NCI-H1092 (cell line): Measurements from ENCODE around the gene PWWP2B.

Experiments
- DNase-seq: peaks from one replicate; lab custom pipeline; 2025; lab: John Stamatoyannopoulos, UW

The PWWP2B gene

DNA sequence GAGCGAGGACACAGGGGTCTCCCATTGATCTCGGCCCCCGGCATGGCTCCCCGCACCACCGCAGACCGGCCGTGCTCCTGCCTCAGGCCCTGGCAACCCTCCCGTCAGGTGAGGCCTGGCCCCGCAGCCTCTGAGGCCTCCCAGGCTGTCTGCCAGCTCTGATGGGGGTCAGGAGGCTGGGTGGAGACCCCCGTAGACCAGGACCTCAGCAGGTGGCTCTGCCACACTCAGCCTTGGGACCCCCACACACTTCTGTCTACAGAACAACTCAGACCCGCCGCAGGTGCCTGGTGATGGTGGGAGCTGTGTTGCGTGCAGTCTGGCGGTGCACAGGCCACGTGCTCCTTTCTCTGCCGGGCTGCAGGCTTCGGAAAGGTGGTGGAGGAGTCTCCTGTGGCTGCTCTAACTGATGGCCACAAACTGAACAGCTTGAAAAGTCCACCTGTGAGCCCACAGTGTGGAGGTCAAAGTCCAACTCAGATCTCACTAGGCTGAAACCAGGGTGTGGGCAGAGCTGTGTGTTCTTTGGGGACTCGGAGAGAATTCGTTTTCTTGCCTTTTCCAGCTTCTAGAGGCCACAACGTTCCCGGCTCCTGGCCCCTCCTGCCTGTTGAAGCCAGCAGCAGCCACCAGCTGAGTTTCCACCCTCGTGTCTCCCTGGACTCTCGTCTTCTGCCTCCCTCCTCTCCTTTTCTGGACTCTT lies 62.5 kb downstream of the PWWP2B start:
- DNase-seq: no peak

DNA sequence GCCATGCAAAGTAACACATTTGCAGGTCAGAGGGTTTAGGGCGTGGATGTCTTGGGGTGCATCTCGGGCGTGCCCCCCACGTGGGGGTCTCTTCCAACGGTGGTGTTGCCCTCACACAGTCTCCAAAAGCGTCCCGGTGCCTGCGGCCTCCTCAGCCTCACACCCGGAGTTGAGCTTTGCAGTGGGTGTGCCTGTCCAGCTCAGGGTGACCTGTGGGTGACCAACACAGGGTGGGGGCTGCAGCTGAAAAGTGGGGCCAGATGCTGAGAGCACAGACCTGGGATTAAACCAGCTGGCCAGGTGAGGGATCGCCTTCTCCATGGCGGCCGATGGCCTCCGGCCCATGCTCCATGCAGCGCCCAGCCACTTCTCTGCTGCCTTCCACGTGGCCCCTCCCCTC lies 63.1 kb downstream of the PWWP2B start:
- DNase-seq: no peak

DNA sequence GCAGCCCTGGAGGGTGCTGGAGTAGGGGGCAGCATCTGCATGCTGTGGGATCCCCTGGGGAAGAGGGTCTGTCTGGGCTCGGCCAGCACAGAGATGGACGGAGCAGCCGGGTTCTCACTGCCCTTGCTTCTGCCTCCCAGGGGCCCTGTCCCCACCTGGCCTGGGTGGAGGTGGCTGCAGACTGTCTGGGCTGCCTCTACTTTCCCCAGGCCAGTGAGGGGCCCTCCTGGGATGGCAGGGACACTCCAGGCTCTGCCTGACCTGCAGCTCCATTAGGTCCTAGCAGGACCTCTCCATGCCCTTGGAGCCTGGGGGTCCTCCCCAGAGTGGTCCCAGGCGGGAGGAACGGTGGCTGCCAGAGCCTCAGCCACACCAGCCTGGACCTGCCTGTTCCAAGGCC lies 63.7 kb downstream of the PWWP2B start:
- no peak for DNase-seq

DNA sequence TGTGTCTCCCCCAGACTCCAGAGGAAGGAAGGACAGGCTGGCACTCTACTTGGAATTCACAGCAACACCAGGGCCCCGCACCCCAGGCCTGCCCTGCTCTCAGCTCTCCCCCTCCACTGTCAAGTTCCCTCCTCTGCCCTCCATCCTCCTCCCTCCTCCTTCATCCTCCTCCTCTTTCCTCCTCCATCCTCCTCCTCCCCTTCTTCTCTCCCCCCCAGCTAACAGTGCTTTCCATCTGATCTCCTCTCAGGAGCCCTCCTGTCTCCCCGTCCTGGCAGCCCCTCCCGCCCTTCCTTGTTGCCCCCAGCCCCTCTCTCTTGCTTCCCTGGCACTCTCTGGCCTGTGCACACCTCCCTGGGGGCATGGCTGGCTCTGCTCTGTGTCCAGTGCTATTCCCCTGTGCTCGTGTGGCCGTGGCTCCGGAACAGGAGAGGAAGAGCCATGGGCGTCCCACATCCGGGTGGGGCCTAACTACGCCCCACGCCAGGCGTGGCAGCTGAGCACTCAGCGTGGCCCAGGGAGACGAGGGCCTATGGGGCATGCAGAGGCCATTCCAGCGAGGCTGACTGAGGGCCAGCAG lies 64.2 kb downstream of the PWWP2B start:
- DNase-seq: no peak

DNA sequence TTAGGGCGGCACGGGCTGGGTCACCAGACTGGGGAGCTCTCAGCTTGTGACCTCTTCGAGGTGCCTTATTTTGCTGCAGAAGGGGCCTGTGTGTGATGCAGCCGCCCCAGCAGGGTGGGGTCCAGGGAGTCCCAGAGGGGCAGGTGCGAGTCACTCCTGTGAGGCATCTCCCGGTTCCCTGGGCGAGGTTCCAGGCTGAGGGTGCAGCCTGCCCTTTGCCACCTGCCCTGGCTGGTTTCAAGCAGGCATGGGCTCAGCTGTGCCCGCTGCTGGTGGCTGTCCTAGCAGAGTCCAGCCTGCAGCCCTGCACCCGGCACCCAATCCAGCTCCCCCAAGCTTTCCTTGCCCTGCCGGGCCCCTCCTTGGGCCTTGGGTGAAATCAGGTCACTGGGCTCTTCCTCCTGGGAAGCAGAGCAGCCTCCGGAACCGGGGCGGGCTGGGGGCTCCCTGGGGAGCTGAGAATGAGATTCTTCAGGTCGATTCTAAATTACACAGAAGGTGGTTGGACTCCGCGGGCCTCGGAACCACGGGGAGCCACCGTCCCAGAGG lies 64.8 kb downstream of the PWWP2B start:
- DNase-seq: no peak

DNA sequence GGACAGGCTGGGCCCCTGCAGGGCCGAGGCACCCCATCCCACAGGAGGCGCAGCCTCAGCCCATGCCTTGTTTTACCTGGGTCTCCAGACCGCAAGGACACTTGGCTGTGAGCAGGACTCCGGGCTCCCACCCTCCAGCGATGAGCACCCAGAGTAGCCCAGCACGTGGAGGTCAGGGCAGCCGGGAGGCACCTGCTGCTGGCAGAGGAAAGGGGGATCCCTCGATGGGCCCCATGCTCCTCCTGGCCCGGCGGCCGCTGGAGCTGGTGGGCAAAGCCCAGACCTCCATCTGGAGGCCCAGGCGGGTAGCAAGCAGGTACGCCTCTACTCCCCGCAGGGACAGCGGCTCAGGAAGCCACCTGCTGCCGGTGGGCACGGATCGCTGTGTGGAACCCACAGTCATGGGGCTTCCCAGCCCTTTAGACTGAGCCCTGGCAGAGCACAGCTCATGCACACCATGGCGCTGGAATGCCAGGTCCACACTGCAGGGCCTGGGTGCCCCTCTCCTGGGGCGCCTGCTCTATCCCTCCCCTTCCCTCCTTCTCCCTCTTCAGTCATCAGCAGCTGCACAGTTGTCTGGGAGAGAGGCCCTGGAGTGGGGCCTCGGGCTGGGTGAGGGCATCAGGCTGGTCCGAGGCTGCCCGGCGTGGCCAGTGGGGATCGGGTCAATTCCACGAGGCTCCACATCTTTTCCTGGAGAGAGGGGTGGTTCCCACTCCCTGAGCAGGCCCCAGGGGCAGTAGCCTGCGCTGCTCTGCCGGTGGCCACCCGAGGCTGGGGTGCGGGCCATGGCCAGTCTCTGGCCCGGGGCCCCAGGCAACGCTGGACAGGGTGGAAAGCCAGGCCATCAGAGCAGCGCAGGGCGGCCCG lies 65.7 kb downstream of the PWWP2B start:
- no peak for DNase-seq

DNA sequence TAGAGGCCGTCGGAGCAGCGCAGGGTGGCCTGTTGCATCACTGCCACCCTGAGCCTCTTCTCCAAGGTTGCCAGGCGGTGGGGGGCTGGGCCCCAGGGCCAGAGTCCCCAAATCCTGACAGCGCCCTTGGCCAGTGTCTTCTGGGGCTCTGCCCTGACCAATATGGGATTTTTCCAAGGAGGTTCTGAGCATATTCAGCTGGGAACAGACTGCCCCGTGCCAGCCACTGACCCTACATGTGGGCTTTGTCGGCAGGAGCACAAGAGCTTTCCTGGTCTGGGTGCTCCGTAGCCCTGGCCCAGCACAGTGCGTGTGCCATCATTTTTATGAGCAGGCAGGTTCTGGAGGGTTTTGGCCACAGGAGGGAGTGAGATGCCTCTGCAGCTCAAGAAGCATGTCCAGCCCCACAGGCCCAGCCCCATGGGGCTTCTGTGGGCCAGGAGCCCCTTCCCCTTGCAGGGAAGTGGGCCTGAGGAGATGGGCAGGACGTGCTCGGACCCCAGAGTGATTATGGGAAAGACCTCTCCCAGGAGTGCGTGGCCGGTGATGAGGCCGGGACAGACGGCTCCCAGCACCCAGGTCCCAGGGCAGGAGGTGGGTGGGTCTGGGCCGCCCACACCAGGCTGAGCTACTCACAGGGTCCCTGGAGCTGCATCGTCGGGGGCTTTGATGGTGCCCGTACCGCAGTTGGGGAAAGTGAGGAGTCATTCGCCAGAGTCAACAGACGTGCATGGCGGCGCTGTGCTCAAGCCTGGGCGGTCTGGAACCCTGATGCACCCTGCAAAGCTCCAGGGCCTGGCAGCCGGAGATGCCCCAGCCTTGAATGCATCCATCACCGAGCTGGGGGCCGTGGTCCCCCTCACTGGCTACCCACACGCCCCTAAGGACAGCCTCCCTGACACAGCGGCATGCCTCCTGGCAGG lies 66.6 kb downstream of the PWWP2B start:
- DNase-seq: no peak

DNA sequence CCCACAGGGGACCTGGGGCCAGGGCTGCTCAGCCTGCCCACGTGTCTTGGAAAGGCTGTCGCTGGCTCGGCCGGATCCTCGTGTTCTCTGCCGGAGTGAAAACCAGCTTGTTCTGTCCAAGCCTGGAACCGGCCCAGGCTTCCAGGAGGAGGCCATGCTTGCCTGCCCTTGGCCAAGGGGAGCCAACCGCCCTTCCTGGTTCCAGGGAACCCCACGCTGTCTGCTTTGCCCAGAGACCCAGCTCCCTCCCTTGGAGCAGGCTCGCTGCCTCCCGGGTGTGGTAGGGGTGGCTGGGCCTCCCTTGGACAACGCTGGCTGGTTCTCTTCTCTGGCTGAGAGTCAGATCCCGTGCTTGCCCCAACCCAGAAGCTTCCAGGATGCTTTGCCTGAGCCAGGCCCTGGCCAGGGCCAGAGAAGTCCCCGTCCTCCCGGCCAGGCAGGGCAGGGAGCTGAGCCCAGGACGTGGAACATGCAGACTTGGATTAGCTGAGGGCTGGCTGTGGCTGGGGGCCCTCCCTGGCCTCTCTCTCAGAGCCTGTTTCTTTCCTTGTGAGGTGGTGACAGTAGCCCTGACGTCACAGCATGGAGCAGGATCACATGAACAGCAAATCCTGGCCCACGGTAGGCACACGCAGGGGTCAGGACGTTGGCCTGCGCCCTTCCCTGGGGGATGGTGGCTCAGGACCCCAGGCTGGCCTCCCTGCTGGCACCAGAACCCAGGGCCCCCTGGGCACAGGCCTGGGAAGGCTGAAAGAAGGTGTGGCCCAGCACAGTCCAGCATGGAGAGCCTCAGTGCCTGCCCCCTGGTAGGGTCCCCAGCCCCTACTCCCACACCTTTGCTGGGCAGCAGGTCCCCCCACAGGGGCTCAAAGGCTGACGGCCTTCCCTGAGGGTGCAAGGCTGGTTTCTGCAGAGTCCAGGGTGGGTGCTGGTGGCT lies 67.5 kb downstream of the PWWP2B start:
- no peak for DNase-seq

DNA sequence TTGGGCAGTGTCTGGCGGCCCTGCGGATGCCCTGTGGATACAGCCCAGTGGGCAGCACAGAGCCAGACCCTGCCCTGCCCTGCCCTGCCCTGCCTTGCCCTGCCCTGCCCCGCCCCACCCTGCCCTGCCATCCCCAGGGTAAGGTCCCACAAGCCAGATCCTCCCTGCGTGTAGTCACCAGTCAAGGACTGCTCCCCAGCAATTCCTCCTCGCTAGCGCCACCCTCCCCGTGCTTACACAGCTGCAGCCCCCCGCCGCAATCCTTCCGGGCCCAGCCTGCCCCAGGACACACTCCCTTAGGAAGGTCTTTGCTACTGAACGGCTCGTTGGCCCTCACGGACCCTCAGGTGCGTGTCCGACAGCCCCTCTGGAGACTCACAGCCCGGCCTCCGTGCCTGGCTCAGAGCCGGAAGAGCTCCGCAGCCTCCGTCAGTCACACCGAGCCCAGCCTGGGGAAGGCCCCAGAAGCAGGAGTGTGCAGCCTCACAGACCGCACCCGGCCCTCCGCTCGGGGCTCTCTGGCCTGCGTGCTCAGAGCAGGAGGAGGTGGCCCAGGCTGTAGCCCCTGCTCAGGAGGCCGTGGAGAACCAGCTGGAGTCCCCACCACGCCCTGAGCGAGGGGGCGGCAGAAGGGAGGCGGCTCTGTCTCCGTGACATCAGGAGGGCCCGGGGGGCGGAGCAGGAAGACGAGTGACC lies 68.3 kb downstream of the PWWP2B start:
- DNase-seq: no peak

DNA sequence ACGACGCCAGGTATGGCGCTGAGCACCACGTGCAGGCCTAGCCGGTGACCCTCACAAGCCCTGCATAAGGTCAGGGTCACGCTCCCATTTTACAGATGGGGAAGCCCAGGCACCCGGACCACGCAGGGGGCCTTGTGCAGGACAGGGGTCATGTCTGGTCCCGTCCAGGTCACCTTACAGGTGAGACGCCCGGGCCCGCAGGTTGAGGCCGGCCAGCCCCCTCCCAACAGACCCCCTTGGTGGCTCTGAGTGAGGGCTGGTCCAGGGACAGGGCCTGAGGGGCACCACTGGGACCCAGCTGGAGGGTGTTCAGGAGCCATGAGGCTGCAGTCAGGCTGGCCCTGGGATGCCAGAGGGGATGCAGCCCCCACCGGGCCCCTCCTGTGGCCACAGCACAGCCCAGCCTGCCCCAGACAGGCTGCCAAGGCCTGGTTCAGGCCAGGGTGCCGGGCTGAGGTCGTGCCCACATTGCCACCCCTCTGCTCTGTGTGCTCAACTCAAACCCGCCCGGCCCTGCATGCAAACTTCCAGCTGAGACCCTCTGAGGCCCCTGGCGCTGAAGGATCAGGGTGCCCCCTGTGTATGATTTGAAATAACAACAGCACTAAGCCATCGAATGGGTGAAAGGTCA lies 69.0 kb downstream of the PWWP2B start:
- no peak for DNase-seq

DNA sequence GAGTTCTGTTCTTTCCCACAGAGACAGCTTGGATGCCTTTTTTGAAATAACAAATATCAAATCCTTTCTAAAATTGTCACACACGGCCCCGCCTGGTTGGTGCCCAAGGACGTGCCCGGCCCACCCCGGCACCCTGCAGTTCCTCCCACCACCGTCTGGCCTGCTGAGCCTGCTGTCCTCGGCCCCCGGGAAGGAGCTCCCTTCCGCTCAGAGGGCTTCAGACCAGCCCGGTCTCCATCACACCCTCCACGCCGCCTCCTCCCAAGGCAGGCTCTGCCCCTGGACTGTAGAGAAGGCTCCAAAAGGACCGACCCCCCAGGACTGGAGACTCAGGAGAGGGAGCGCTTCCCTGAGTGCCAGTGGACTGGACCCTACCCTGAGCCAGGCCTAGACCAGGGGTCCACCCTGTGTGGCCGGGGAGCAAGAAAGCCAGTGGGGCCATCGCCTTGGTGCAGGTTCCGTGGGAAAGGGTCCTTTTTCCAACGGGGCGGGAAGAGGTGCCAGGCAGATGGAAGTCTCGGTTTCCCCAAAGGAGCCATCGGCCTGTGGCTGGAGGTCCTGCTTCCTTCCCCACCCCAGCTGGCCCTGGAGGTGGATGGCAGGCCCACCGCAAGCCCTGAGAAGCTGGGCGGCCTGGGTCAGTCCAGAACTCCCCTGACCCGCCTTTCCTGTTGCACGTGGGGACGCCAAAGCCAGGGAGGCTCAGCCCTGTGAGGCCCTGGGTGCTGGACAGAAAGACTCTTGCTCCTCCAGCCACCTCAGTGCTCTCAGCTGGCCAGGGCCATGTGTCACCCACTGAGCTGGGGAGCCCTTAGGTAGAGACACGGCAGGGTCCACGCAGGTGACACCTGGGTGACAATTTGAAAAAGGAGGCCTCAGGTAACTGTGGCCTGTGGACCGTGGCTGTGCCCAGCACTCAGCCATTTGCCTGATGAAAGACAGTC lies 69.8 kb downstream of the PWWP2B start:
- DNase-seq: no peak
